NCI-H1436 (cell line): ENCODE measurements around the gene CCDC200.
"Not testable (repeated sequence)": the region's sequence is repeated elsewhere in the genome, so short reads cannot be mapped to it uniquely, and the experiment has no call there.

Experiments
- DNase-seq: peaks from one replicate; lab custom pipeline; 2025; lab: John Stamatoyannopoulos, UW

The CCDC200 gene

DNA sequence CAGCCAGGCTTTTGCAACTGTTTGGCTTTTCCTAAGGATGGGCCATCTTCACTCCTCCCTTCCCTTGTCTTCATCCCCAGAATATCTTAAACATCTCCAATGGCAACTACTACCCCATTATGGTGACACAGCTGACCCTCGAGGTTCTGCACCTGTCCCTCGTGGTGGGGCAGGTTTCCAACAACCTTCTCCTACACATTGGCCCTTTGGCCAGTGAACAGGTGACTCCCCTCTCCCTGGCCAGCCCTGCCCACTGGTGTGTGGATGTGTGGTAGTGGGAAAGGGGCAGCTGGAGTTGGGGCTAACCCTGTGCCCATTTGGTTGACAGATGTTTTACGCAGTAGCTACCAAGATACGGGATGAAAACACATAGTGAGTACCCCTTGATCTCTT, 12.1 kb downstream of the CCDC200 start:
- no peak for DNase-seq

DNA sequence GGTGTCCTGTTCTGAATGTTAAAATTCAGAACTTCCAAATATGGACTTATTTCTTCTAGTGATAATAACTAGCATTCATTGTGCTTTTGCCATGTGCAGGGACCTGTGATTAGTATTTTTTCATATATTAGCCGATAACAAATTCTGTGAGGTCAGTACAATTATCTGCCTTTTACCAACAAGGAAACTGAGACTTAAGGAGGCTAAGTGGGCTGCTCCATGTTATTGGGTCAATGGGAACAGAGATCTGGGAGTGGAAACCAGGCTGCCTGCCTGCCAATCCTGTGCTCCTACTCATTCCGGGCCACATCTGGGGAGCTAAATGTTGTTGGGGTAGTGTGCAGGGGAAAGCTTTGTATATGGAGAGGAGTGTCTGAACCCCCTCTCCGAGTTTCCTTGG, 13.1 kb downstream of the CCDC200 start:
- no peak for DNase-seq

DNA sequence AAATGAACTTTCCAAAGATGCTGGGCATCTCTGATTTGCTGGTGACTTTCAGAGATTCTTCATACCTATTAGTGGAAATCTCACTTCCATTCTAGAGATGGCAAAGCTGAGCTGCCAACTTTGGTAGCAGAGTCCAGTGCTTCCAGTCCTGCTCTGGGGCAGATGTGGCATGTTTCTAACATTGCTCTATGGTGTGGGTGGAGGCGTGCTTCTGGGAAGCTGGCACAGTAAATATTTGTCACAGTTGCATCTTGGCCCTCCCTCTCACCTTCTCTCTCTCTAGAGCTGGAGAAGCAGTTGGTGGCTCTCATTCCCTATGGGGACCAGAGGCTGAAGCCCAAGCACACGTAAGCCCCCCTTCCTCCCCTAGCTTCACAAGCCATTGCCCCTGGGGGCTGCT, 14.9 kb downstream of the CCDC200 start:
- no peak for DNase-seq

DNA sequence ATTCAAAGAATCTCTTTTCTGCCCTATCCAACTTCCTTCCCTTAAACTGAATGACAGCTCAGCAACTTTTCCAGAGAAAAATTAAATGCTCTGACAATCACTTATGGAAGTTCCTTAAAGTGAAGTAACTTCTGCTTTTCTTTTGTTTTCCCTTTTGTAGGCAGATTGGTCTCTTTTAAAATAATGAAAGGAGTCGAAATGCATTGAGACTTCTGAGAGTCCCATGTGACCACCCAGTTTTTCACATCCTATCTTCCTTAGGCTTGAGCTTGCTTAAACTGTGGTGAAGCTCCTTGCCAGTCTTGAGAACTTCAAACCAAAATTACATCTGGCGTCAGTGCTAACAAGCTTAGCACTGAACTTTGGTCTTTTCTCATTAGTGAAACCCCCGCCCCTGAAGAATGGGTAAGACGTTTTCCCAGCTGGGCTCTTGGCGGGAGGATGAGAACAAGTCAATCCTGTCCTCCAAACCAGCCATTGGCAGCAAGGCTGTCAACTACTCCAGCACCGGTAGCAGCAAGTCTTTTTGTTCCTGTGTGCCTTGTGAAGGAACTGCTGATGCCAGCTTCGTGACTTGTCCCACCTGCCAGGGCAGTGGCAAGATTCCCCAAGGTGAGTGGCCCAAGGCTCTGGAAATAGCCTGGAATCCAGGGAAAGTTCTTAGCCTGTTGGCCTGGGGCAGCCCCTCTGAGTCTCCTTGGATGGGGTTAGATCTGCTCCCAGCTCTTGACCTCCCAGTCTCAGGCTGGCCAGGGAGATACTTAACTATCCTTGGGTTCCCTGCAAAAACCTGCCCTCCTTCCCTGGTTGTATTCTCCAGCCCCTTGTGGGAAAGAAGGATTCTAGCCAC, 15.6 kb downstream of the CCDC200 start:
- no peak for DNase-seq

GRCh38 chr17:43211480-43212402, 16.7 kb downstream of the CCDC200 start, which contains the start of gene TMEM106A:
Gene TMEM106A, plus strand, starts transcription at chr17:43211875. Its CDS starts 1,167 bp downstream, at chr17:43213042.
- DNase-seq, result no peak

GRCh38 chr17:43211123-43211479, 17.3 kb downstream of the CCDC200 start:
- DNase-seq, result no peak

GRCh38 chr17:43210576-43210975, 17.8 kb downstream of the CCDC200 start:
- DNase-seq, result no peak

GRCh38 chr17:43203013-43203412, 25.4 kb downstream of the CCDC200 start:
- DNase-seq, result not testable (repeated sequence)

- DNase-seq, result peak; percentile 4
Observed at GRCh38 chr17:43200127-43200526, 28.3 kb downstream of the CCDC200 start.

DNA sequence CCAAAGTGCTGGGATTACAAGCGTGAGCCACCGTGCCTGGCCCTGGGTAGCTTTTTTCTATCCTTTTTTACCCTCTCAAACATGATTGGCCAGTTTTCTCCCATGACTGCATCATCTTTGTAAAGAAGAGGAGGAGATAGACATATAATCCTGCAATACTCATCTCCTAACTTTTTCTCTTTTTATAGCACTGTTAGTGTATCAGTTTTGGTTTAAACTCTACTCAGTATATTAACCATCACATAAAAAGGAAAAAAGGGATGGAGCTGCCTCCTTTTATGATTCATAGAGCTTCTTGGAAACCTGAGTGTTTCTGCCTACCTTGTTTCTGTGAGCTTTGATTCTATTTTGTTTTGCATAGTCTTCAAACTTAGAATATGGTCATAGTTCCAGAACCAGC, 28.8 kb downstream of the CCDC200 start:
- DNase-seq, result no peak

- no peak for DNase-seq
Observed at GRCh38 chr17:43193251-43193650, 35.2 kb downstream of the CCDC200 start.

- DNase-seq, result not testable (repeated sequence)
Observed at GRCh38 chr17:43186656-43187055, 41.8 kb downstream of the CCDC200 start.

GRCh38 chr17:43183921-43184320, 44.5 kb downstream of the CCDC200 start:
- DNase-seq, result no peak

GRCh38 chr17:43176119-43176570, 52.3 kb downstream of the CCDC200 start:
- no peak for DNase-seq

GRCh38 chr17:43175213-43176118, 53.0 kb downstream of the CCDC200 start:
- DNase-seq, result no peak

DNA sequence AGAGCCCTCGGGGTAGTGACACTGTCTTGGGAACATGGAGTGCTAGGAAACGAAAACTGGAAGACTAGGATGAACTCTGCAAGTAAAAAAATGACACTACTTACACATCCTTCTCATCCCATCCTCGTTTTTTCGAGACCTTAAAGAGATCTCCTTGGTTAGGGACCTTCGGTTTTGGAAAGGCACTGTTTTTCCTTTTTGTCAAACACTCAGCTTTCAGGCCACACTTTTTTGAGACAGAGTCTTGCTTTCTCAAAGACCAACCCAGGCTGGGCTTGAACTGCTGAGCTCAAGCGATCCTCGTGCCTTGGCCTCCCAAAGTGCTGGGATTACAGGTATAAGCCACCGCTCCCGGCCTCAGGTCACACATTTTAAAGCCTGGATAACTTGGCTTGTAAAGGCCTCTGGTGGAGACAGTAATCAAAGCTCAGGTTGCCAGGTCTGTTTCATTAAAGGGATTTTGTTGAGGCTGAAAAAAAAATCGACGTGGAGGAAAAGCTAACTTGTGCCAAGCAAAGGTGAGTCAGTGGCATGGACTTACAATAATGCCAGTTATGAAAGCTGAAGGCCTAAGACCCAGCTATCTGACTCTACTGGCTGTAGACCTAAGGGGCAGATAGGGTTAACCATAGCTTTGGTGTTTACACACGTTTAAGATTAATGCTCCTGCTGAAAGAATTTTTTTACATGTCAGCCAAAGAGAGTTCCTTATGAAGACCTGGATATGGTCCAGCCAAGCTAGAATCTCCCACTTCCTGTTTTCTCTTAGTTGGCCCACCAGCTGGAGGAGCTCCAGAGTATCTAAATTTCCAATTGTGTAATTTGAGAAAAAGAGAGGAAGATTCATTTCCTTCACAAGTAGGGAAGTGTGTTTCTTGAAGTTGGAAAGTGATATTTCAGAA, 56.6 kb downstream of the CCDC200 start:
- no peak for DNase-seq
